BLaER1 (cell line): ENCODE results near the gene TTC3.
"Not testable (repeated sequence)": the region's sequence is repeated elsewhere in the genome, so short reads cannot be mapped to it uniquely, and the experiment has no call there.

Experiments used
- H3K27ac ChIP-seq: shearing (Covaris generic); formaldehyde crosslinking; 2 replicates; pipeline ENCODE4 v1.8.1; 2022
- H3K27me3 ChIP-seq: shearing (Covaris generic); formaldehyde crosslinking; 2 replicates; pipeline ENCODE4 v1.8.1; 2022
- H3K36me3 ChIP-seq: shearing (Covaris generic); formaldehyde crosslinking; 2 replicates; pipeline ENCODE4 v1.8.1; 2022
- H3K4me1 ChIP-seq: shearing (Covaris generic); formaldehyde crosslinking; 2 replicates; pipeline ENCODE4 v1.8.1; 2022
- H3K4me2 ChIP-seq: shearing (Covaris generic); formaldehyde crosslinking; 2 replicates; pipeline ENCODE4 v1.8.1; 2022
- H3K4me3 ChIP-seq: shearing (Covaris generic); formaldehyde crosslinking; 2 replicates; pipeline ENCODE4 v1.8.1; 2022
- H3K9ac ChIP-seq: shearing (Covaris generic); formaldehyde crosslinking; 2 replicates; pipeline ENCODE4 v1.8.1; 2022
- H3K9me3 ChIP-seq: shearing (Covaris generic); formaldehyde crosslinking; 2 replicates; pipeline ENCODE4 v1.8.1; 2022
- H4K20me1 ChIP-seq: shearing (Covaris generic); formaldehyde crosslinking; 2 replicates; pipeline ENCODE4 v1.8.1; 2022
- Cebpa-rat ChIP-seq: shearing (Covaris generic); IDR thresholded peaks from 2 replicates; pipeline ENCODE4 v1.8.1; 2022

TTC3 gene

DNA sequence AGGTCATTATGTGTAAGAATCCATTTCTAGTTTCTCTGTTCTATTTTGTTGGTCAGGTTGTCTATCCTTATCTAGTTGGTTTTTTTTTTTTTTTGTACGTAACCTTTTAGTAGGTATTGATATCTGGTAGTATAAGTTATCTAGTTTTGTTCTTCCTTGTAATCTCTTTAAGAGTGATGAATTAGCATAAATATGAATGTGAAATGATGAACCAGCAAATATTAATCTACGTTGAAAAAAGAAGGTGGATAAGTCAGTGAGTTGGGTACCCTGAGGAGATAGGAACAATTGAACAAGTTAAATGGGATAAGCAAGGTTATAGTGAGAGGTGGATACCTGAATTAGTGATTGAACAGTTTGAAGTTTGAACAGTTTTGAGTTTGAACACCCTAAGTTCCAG is 33.9 kb downstream of the TTC3 start:
- peaks cover 59% of the 10 kb centered on the region for H3K36me3 ChIP-seq
- no peaks in the 10 kb centered on the region for H3K4me1 ChIP-seq
- TF ChIP-seq Cebpa-rat = no peak

GRCh38 chr21:37111029-37111428 is 38.0 kb downstream of the TTC3 start:
- H3K27me3 ChIP-seq = not testable (repeated sequence)
- Histone ChIP-seq H3K36me3 (peaks cover 38% of the 10 kb centered on the region), H3K9me3 (peaks cover 41% of the 10 kb centered on the region)

More for the DNA sequence above, 33.9 kb downstream of the TTC3 start:
- Histone ChIP-seq H4K20me1 (no peaks in the 10 kb centered on the region), H3K4me2 (no peak overlapping the region), H3K4me3 (no peak overlapping the region), H3K27me3 (no peaks in the 10 kb centered on the region), H3K9me3 (peaks cover 47% of the 10 kb centered on the region), H3K9ac (no peak overlapping the region), H3K27ac (no peak overlapping the region)

GRCh38 chr21:37114301-37114700 is 41.2 kb downstream of the TTC3 start:
- not testable (repeated sequence) for H3K4me1 ChIP-seq, H3K27ac ChIP-seq, H3K9ac ChIP-seq, H3K27me3 ChIP-seq, H4K20me1 ChIP-seq, H3K4me3 ChIP-seq, H3K4me2 ChIP-seq
- Histone ChIP-seq H3K36me3 (peaks cover 26% of the 10 kb centered on the region), H3K9me3 (peaks cover 11% of the 10 kb centered on the region)

More at GRCh38 chr21:37111029-37111428, 38.0 kb downstream of the TTC3 start:
- H3K9ac ChIP-seq, H3K4me1 ChIP-seq, H3K4me3 ChIP-seq, H3K4me2 ChIP-seq, H3K27ac ChIP-seq, H4K20me1 ChIP-seq: not testable (repeated sequence)

DNA sequence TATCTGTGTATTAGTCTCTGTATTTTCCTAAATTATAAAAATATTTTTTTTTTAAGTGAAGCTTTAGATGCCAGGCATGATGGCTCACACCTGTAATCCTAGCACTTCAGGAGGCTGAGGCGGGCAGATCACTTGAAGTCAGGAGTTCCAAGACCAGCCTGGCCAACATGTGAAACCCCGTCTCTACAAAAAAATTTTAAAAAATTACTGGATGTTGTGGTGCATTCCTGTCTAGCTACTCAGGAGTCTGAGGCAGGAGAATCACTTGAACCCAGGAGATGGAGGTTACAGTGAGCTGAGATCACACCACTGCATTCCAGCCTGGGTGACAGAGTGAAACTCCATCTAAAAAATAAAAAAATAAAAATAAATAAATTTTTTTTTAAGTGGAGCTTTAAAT is 43.4 kb downstream of the TTC3 start:
- H4K20me1 ChIP-seq, H3K4me2 ChIP-seq, H3K9ac ChIP-seq, H3K9me3 ChIP-seq, H3K27me3 ChIP-seq, H3K4me3 ChIP-seq, H3K27ac ChIP-seq, H3K4me1 ChIP-seq: not testable (repeated sequence)
- H3K36me3 ChIP-seq = peaks cover 45% of the 10 kb centered on the region

DNA sequence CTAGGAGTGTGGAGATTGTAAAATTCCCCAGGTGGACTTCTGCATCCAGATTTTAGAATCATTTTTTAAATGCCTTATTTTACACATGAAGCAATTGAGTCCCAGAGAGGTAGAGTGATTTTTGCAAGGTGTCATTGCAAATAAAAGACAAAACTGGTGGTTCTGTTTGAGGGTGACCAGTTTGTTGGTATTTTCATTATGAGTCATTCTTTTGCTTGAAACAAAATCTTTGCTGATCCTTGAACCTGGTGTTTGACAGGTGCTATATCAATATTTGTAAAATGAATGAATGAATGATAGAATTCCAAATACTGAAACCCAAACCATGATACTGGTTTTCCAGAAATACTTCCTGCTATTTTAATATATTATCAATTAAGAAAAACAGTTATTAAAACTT is 44.1 kb downstream of the TTC3 start:
- no peak overlapping the region for H3K9ac ChIP-seq
- H3K4me3 ChIP-seq = no peak overlapping the region
- H3K36me3 ChIP-seq = peaks cover 45% of the 10 kb centered on the region
- H3K27me3 ChIP-seq = no peaks in the 10 kb centered on the region
- no peak overlapping the region for H3K4me2 ChIP-seq
- H3K27ac ChIP-seq = no peak overlapping the region
- H3K9me3 ChIP-seq = no peaks in the 10 kb centered on the region
- peaks cover 4% of the 10 kb centered on the region; the same call in 1 of the 2 replicates for H4K20me1 ChIP-seq
- H3K4me1 ChIP-seq = no peaks in the 10 kb centered on the region
- TF ChIP-seq Cebpa-rat = no peak

DNA sequence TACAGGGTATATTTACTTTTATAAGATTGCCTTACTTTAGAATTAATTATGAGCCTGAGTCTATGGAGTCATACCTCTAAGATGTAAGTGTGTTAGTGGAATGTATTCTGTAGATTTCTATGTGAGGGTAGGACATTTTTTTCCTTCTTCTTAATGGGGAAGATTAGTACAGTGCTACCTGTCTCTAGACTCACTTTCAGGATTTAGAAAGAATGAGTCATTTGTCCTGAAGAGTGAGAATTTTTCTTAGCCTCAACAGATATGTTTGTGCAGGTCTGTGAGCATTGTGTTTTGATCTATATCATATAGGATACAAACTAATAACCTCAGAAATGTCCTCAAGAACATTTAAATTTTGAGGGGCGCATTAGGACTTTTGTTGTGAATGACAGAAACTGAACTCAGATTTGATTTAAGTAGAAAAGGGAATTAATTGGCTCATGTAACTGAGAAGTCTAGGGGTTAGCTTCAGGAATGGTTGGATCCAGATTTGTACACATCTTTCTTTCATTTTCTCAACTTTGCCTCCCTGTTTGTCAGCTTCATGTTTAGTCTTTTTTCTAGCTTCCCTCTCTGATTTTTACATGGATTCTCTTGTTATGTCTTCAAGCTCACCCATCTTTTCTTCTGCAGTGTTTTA is 45.3 kb downstream of the TTC3 start:
- H3K9ac ChIP-seq = no peak overlapping the region
- no peak overlapping the region for H3K4me2 ChIP-seq
- peaks cover 4% of the 10 kb centered on the region; the same call in 1 of the 2 replicates for H4K20me1 ChIP-seq
- no peak overlapping the region for H3K27ac ChIP-seq
- H3K36me3 ChIP-seq = peaks cover 56% of the 10 kb centered on the region
- H3K4me3 ChIP-seq = no peak overlapping the region
- H3K4me1 ChIP-seq = no peaks in the 10 kb centered on the region
- no peaks in the 10 kb centered on the region for H3K27me3 ChIP-seq
- no peak for TF ChIP-seq Cebpa-rat
- no peaks in the 10 kb centered on the region for H3K9me3 ChIP-seq

GRCh38 chr21:37119421-37120218 is 46.6 kb downstream of the TTC3 start:
- Histone ChIP-seq H3K4me1 (no peaks in the 10 kb centered on the region), H3K27ac (no peak overlapping the region), H3K9ac (no peak overlapping the region), H3K36me3 (peaks cover 69% of the 10 kb centered on the region), H4K20me1 (peaks cover 4% of the 10 kb centered on the region; the same call in 1 of the 2 replicates), H3K9me3 (no peaks in the 10 kb centered on the region), H3K4me3 (no peak overlapping the region), H3K27me3 (no peaks in the 10 kb centered on the region), H3K4me2 (no peak overlapping the region)
- TF ChIP-seq Cebpa-rat = no peak

- H4K20me1 ChIP-seq = no peaks in the 10 kb centered on the region
- H3K4me2 ChIP-seq = no peak overlapping the region
- H3K9me3 ChIP-seq = no peaks in the 10 kb centered on the region
- no peak for TF ChIP-seq Cebpa-rat
- peaks cover 87% of the 10 kb centered on the region for H3K36me3 ChIP-seq
- no peak overlapping the region for H3K27ac ChIP-seq
- H3K9ac ChIP-seq = no peak overlapping the region
- H3K27me3 ChIP-seq = no peaks in the 10 kb centered on the region
- no peaks in the 10 kb centered on the region for H3K4me1 ChIP-seq
- H3K4me3 ChIP-seq = no peak overlapping the region
These were observed 55.0 kb downstream of the TTC3 start for GRCh38 chr21:37128076-37128475.

DNA sequence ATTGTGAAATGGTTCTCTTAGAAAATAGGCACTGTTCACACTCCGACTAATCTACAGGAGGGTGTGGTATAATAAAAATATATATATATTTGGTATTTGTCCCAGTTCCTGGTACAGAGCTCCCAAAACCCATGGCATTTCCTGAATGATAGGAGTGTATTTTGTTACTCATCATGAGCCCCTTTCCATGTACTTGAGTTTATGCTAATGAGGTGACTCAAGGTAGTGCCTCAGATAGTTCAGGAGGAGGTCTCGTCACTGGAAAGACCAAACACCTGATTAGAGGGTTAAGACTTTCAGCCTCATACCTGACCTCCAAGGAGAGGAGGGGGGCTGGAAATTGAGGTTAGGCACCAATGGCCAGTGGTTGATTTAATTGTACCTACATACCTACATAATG is 57.9 kb downstream of the TTC3 start:
- TF ChIP-seq Cebpa-rat = no peak

GRCh38 chr21:37136261-37136660 is 63.2 kb downstream of the TTC3 start:
- Histone ChIP-seq H3K36me3 (peaks cover 96% of the 10 kb centered on the region), H4K20me1 (no peaks in the 10 kb centered on the region), H3K9me3 (peaks cover 17% of the 10 kb centered on the region), H3K27ac (no peak overlapping the region), H3K27me3 (no peaks in the 10 kb centered on the region), H3K4me2 (no peak overlapping the region), H3K9ac (no peak overlapping the region), H3K4me3 (no peak overlapping the region), H3K4me1 (0 out of 2 replicates have a peak, but pooled peaks cover 10% of the 10 kb centered on the region)
- no peak for TF ChIP-seq Cebpa-rat

More for the DNA sequence above, 57.9 kb downstream of the TTC3 start:
- Histone ChIP-seq H3K4me3 (no peak overlapping the region), H3K27me3 (no peaks in the 10 kb centered on the region), H3K9me3 (0 out of 2 replicates have a peak, but pooled peaks cover 3% of the 10 kb centered on the region), H3K27ac (no peak overlapping the region), H3K4me1 (0 out of 2 replicates have a peak, but pooled peaks cover 7% of the 10 kb centered on the region), H3K36me3 (peaks cover 90% of the 10 kb centered on the region), H4K20me1 (no peaks in the 10 kb centered on the region), H3K9ac (no peak overlapping the region), H3K4me2 (no peak overlapping the region)
